Iris pigment epithelial cell (primary cell): Measurements from ENCODE around the gene MGLL.
A peak's percentile ranks its signal among the peaks of the same experiment; 100 is the strongest.

ENCODE experiments used
- DNase-seq: peaks from one replicate; pipeline ENCODE4 v3.0.0-alpha.2; 2011; ENCODE audit warnings: low read depth

The MGLL gene

DNA sequence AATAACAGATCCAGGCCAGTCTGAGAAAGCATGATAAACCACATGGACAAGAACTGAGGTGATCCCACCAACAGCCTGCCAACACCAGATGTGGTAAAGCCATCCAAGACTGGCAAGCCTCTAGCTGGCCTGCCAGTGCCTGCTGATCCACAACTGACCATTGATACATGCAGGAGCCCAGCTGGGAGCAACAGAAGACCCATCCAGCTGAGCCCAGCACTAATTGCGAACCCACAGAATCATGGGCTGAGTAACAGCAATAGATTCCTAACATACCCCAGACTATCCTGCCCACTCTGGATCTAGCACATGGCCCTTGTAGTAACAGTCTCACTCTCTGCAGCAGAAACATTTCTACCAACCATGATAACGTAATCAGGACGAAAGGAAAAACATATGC is 10.6 kb downstream of the MGLL start:
- DNase-seq = no peak

DNA sequence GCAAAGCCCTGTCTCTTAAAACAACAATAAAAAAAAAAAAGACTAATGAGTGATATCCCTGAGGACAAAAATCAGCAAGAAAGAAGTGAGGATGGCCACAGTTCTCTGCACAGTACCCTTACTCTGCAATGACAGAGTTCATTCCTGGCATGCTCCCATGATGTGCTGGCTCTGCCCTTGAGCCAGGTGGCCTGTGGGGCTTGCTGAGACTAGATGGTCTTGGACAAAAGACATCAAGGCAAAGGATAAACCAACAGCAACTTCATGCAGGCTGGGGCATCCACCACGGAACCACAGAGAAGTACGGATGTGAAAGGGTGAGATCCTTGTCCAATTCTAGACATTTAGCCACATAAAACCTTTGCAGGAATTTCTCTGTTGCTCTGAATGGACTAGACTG is 12.7 kb downstream of the MGLL start:
- DNase-seq = no peak

DNA sequence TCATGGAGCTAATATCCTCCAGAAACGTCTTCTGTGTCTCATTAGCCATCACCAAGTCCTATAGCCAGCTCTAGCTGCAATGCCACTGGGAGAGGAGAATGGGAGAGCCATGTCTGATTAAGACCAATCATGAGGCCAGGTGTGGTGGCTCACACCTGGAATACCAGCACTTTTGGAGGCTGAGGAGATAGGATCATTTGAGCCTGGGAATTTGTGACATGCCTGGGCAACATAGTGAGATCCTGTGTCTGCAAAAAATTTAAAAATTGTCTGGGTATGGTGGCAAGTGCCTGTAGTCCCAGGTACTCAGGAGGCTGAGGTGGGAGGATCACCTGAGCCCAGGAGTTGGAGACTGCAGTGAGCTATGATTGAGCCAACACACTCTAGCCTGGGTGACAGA is 13.1 kb downstream of the MGLL start:
- no peak for DNase-seq

DNA sequence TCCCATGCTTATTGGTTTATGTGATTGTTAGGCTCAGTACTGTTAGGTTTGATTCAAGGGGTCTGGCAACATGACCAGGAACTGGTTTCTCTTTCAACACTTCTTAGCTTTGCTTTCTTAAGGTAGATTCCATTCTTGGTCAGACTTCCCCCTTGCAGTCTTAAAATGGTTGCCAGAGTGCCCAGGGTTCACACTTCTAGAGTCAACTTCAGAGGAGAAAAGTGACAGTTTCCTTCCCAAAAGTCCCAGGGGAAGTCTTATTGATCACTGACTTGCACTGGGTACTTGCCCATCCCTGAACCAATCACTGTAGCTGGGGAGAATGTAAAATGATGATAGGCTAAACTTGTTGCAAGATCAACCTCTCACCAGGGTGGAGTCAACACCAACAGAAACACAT is 14.1 kb downstream of the MGLL start:
- DNase-seq = no peak

DNA sequence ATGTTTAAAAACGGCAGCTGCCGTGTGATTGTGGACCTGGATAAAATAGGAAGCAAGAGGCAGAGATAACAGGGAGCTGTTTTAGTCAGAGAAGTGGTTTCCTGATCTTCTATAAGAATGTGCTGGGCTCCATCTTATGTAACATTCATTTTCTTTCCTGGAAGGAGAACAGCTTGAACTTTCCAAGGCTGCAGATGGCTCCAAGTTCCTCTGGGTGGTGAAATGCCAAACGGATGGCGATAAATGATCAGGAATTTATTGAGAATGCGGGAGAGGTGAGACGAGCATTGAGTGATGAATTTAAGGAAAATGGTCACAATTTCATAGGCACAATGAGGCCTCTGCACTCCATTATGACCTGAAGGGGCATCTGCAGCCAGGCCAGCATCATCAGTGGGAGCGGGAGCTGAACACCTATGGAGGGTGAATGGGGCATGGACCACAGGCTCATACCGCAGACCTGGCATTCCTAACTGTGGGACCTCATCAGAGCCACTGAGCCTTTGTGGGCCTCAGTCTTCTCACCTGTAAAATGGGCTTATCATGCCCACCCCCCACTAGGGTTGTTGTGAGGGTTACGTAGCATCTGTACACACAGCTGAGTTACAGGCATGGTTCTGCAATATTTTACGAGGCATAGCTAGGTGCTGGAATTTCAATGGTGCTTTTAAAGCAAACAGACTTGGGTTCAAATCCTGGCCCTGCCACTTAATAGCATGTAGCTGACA is 17.1 kb downstream of the MGLL start:
- no peak for DNase-seq

DNA sequence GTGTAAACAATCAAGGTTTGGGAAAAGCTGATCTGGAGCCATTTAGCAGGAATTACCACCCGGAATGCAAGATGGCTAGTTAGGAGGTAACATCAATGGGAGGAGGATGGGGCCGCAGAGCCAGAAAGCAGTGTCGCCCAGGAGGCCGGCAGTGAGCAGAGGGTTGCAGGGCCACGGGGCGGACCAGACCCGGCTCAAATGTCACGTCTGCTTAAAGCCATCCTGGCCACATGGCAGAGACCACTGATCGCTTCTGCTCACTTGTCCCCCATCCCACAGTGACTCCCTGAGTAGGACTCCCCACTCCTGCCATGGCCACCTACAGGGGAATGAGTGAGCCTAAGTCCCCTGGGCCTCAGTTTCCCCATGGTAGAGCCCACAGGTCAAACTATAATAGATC is 18.2 kb downstream of the MGLL start:
- no peak for DNase-seq

DNA sequence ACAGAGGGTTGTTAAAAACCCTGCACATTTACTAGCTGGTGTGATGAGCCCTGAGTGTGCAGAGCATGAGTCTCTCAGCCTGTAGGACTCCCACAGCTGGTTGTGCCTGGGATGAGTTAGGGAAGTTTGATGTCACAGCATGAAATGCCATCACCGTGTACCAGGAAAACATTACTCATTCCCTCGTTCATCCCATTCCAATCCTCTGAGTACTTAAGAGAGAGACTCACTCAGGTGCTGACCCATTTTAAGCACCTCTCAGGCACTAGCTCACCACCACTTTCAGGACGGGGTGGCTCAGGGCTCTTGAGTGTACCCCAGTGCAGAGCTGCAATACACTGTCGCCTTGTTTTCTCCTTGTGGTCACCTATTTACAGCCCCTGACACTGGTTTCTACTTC is 18.7 kb downstream of the MGLL start:
- peak; percentile 91 for DNase-seq

DNA sequence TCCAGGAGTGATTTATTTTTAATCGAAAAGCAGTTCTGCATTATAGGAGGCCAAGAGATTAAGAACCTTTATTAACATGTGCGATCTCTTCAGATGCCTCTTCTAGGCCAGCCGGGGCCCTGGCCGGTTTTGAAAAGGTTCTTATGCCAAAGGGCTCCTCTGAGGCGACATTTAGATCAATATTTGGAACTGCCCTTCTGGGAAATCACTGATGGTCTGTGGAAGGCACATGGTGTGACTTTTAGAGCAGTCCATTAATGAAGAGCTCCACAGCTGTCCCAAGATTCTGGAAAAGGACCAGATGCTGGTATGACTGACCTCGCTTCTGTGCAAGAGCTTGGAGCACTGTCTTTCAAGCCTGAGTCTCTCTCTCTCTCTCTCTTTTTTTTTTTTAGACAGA is 19.7 kb downstream of the MGLL start:
- no peak for DNase-seq

DNA sequence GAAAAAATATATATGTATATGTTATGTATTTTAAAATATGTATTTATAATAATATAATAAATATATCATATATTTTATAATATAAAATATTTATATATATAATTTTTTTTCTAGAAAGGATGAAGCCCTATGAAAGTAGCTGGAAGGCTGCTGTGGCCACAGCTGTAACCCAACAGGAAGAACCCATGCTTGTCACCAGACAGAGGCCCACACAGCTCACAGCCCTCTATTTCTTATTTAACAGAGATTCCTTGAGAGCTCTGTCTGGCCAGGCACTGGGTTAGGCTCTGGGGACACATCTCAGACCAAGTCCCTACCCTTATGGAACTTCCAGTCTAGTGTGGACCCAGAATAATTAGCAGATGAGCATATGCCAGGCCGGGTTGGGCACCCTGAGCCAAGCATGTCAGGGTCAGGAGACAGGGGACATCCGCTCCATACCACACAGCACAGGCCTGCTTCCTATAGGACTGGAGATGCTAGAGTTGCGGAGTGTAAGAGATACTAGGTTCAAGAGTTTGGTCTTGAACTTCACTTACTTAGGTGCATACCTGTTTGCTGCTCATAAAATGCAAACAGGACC is 20.5 kb downstream of the MGLL start:
- no peak for DNase-seq

DNA sequence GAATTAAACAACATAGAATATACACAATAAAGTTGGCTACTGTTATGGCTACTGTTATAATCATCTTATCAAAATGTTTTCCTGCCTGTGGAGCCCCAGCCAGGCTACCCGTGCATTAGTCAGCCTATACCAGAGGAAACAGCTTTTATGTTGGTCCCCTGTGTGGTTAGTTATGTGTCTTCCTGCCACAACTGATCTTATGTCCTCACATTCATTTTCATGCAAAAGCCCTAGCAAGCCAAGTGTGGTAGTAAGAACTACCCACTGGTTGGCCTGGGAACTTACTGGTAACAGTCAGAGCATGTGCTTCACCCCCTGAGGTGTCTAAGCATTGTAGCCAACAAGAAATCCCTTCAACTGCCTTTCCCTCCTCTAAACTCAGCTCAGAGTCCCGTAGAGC is 21.8 kb downstream of the MGLL start:
- DNase-seq = peak; percentile 51

DNA sequence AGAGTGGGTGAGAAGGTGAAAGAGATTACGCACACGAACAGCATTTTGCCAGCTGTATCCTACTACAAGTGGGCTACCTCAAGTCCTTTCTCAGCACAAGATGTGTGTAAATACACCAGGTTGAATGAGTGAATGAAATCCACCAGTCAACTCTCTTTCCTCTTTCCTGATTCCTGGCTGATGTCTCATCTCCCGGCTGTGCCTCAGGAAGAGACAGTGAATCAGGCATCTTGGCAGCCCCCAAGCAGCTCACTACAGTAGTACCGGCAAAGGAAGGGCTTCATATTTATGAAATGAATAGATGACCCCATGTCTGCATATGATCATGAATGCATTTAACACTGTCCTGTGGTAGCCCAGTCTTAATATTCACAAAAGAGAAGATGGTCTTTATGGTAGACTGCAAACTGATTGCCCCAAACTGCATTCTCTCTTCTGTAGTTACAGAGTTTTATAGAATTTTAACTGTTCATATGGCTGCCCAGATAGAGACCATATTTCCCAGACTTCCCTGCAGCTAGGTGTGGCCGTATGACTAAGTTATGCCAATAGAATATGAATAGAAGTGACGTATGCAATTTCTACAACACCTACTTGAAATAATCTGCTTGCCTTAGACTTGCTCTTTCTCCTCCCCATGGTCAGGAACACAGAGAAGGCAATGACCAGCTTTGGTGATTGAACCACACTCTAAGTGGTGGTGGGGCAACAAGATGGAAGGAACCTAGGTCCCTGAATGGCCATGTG is 22.7 kb downstream of the MGLL start:
- peak; percentile 94 for DNase-seq

DNA sequence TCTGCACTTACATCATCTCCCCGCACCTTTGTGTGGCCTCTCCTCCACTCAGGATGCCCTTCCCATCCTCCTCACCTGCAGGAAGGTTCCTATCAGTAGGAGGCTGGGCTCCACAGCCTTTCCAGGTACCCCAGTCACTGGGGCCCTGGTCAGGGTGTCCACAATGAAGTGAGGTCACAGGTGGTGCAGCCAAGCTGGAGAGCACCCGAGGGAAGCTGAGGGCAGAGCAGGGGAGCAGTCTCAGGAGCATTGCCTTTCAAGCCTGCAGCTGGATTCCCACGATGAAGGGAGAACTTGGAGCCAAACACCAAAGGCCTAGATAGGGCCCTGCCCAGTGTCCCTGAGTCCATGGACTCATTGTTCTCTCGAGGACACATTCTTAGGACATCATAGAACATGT is 23.6 kb downstream of the MGLL start:
- no peak for DNase-seq

DNA sequence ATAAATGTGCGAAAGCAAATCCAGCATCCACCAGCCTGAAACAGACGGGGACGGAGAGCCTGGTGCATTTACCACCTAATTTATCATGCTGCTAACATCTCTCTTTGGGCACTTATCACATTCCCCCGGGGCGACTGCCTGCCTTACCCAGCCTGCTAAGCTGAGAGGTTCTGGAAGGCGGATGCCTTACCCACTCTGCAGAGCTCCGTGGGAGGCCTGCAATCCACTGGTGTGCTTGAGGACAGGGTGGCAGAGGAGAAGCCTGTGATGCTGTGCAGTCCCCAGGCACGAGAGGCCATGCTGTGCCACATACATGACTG is 25.5 kb downstream of the MGLL start:
- DNase-seq = no peak

DNA sequence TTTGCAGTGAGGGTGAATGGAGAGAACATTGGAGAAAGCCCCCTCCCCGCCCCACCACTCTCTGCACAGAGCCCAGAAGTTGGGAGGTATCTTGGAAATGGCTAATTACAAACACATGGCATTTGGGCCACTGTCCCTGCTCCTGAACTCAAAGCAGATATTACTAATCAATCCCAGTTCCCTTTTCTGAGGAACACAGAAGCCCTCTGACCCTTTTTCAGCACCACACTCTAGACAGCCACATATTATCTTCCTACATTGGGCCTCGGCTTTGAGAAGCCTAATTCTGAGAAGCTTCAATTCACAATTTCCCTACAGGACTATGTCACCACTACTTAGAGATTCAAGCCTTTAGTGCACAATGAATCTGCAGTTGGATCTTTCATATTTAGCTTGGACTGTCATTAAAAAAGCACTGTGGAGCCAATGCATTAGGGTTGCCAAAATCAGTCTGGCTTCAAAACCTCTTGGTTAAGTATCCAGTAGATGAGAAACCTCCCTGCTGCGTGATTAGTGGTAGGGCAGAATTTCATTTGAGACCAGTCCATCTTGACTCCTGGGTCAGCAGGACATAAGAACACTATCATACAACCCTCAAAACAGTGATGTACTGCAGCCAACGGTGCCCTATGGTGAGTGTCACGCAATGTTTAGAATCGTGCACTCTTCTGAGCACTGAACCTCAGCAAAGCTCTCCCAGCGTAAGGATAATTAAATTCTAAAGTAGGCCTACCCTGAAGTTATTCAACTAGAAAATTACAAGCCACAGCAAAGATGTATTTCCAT is 26.1 kb downstream of the MGLL start:
- no peak for DNase-seq

DNA sequence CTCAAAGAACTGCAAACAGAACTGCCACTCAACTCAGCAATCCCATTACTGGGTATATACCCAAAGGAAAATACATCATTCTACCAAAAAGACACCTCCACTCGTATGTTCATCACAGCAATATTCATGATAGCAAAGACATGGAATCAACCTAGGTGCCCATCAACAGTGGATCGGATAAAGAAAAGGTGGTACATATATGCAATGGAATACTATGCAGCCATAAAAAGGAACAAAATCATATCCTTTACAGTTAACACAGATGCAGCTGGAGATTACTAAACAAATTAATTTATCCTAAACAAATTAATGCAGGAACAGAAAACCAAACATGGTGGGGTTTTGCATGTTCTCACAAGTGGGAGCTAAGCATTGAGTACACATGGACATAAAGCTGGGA is 27.3 kb downstream of the MGLL start:
- DNase-seq = no peak

DNA sequence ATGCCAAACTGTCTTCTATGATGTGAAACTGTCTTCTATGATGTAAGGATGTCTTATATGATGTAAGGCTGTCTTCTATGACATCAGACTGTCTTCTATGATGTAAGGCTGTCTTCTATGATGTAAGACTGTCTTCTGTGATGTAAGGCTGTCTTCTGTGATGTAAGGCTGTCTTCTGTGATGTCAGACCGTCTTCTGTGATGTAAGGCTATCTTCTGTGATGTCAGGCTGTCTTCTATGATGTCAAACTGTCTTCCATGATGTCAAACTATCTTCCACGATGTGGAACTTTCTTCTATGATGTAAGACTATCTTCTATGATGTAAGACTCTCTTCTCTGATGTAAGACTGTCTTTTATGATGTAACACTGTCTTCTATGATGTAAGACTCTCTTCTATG is 27.9 kb downstream of the MGLL start:
- DNase-seq = no peak

DNA sequence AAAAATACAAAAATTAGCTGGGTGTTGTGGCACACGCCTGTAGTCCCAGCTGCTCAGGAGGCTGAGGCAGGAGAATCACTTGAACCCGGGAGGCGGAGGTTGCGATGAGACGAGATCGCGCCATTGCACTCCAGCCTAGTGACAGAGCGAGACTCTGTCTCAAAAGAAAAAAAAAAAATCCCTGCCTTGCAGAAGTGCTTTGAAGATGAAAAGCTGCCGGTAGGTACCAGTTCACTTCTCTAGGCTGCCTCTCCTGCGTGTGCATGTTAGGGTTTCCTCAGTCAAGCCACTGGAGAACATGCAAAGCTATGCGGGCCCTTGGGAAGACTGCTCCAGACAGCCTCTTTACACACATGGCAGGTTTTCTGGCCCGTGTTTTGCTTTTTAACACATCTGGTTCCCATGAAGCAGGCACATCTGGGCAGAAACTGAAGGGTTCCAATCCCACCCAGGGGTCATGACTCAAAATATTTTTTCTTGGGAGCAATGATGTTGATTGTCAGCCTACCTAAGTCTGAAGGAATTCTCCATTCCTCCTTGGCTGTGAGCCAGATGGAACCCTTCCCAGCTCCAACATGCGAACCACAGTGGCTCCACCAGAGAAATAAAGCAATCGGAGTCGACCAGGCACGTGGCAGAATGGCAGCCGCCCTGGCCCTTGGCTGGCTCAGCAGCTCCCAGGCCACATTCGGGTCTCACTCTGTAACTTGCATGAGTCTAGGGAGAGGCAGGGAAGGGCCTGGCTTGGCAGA is 29.6 kb downstream of the MGLL start:
- peak; percentile 92 for DNase-seq

DNA sequence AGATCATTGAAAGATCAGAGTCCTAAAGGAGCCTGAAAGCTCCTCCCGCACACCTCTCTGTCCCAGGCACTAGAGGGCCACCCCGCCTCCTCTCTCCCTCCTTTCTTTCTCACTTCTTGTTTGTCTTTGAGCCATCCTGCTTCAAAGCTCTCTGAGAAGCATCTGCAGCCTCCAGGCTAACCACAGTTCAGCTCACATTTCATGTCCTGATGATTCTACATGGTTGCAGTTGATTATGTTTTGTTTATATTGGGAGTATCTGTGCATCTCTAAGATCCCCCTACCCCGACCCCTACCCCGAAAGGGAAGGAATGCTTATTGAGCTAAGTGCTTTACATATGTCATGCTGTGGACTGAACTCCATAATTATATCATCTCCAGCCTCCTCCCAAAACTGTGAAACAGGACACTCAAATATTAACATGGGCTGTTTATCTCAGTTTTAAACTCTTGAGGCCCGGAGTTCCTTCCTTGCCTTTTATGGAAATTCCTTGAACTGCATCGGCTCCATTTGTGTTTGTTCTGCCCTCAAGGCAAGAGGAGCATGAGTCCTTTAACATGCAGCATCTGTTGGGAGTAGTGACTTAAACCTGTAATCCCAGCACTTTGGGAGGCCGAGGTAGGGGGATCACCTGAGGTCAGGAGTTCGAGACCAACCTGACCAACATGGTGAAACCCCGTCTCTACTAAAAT is 30.9 kb downstream of the MGLL start:
- DNase-seq = peak; percentile 87

DNA sequence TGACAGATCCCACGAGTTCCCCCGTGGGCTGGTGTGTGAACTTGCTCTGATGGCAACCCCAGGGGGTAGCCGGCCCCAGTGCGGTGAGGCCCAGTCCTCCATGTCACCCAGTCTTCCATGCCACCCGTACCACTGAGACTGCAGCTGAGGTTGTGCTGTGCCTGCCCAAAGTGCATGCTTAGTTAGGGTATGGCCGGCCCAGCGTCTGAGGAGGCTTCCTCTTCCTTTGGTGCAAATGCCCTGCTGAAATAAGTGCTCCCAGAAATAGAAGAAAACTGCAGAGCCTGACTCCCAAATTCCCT is 31.5 kb downstream of the MGLL start:
- no peak for DNase-seq

DNA sequence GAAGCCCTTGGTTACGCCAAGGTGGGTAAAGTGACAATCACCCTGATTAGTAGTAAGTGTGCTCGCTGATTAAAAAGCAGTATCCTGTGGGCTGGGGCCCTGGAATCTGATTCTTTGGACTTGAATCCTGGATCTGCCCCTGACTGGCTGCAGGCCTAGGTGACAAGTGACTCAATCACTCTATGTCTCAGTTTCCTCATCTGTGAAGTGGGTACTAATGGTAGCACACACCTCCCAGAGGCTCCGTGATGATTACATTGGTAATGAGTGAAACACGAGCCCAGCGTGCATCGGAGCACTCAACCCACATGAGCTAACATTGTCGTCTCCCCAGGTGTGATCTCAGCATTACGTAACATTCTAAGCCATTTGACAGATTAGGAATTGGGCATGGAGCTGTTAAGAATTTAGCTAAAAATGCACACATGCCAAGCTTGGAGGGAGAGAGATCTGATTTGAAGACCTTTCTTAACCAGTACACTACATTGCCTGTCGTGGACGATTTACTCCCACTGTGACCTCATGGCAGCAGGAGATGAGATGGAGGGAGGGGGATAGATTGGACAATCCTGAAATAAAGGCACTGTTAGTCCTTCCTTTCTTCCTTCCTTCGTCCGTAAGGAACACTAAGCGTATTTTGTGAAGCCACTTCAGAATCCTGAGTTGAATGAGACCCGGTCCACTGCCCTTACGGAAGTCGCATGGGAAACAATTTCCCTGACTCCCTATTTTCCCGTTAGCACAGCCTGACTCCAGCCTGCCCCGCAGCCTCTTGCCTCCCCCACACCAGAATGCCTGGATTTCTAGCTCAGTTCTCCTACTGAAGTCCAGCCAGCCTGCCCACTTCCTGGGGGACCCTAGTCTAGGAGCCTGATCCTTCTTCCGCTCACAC is 32.1 kb downstream of the MGLL start:
- no peak for DNase-seq

DNA sequence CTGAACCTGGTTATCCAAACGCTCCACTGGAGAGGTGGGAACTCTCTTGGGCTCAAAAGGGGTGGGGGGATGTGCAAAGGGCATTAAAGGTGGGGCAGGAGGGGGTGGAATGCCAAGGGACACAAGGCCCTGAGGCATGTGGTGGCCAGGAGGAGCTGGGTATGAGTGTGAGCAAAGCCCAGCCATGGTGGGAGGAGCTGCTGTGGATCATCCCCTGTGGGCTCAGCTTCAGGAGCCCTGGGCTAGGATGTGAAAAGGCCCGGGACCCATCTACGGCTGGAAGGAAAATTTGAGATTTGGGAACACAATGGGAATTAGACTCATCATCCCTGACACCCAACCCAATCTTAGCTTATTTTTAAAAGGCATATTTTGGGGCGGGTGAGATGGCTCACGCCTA is 33.3 kb downstream of the MGLL start:
- no peak for DNase-seq
